WTC11 (cell line): ENCODE measurements around the gene SMAD6. TPM values are rescaled to one million over a fixed set of nuclear protein-coding genes. Genes with fewer than 3 reads are reported as not detected.

Experiments
- ATAC-seq: fragments of 200-7000 bp; cut with Tn5 transposase; 2 replicates; pipeline ENCODE4 v1.10.0; 2021; ENCODE audit warnings: mild to moderate bottlenecking, moderate library complexity
- CTCF ChIA-PET: fragments of 300-600 bp; sonication (Branson Sonifier 250); formaldehyde crosslinking; loops from one replicate; lab custom pipeline; 2021; ENCODE audit warnings: antibody characterized with exemption; lab: Charles Lee
- POLR2A ChIA-PET: fragments of 350-600 bp; sonication (Branson Sonifier 250); formaldehyde crosslinking; loops from one replicate; lab custom pipeline; 2021; ENCODE audit warnings: antibody characterized with exemption; lab: Charles Lee
- DNase-seq: peaks from one replicate; pipeline ENCODE4 v3.0.0; 2021; ENCODE audit warnings: low spot score
- H3K27ac Mint-ChIP-seq: 2 replicates; pipeline ENCODE4 v1.8.0; 2021; ENCODE audit warnings: mixed read lengths
- H3K27me3 Mint-ChIP-seq: 2 replicates; pipeline ENCODE4 v1.8.0; 2021; ENCODE audit warnings: low read depth, mild to moderate bottlenecking, moderate library complexity, mixed read lengths
- H3K36me3 Mint-ChIP-seq: 2 replicates; pipeline ENCODE4 v1.8.0; 2021; ENCODE audit warnings: mixed read lengths
- H3K4me1 Mint-ChIP-seq: 2 replicates; pipeline ENCODE4 v1.8.0; 2022; ENCODE audit warnings: mixed read lengths
- H3K4me3 Mint-ChIP-seq: 2 replicates; pipeline ENCODE4 v1.8.0; 2021; ENCODE audit warnings: mild to moderate bottlenecking, moderate library complexity, mixed read lengths
- H3K9me3 Mint-ChIP-seq: 2 replicates; pipeline ENCODE4 v1.8.0; 2021; ENCODE audit warnings: mixed read lengths
- AFF4 ChIP-seq: sonication (generic); formaldehyde crosslinking; IDR thresholded peaks from 2 replicates; pipeline ENCODE4 v1.8.1; 2023; ENCODE audit warnings: mild to moderate bottlenecking, missing genetic modification reagents, borderline replicate concordance
- E2F1 ChIP-seq: sonication (generic); formaldehyde crosslinking; IDR thresholded peaks from 2 replicates; pipeline ENCODE4 v1.8.0; 2022; ENCODE audit warnings: mild to moderate bottlenecking, missing genetic modification reagents
- ELF4 ChIP-seq: sonication (generic); formaldehyde crosslinking; IDR thresholded peaks from 2 replicates; pipeline ENCODE4 v1.8.1; 2022; ENCODE audit warnings: low read depth, mild to moderate bottlenecking, moderate library complexity, missing genetic modification reagents
- EMX1 ChIP-seq: fragments of 250-450 bp; sonication (Bioruptor Pico); IDR thresholded peaks from 2 replicates; pipeline ENCODE4 v1.8.0; 2021; ENCODE audit warnings: mild to moderate bottlenecking
- ESRRA ChIP-seq: sonication (generic); formaldehyde crosslinking; IDR thresholded peaks from 2 replicates; pipeline ENCODE4 v1.8.1; 2022; ENCODE audit warnings: mild to moderate bottlenecking, missing genetic modification reagents, borderline replicate concordance
- IRF1 ChIP-seq: sonication (generic); formaldehyde crosslinking; IDR thresholded peaks from 2 replicates; pipeline ENCODE4 v1.8.0; 2023; ENCODE audit warnings: missing genetic modification reagents
- MAX ChIP-seq: sonication (generic); formaldehyde crosslinking; IDR thresholded peaks from 2 replicates; pipeline ENCODE4 v1.8.0; 2022; ENCODE audit warnings: mild to moderate bottlenecking, missing genetic modification reagents
- NFYB ChIP-seq: sonication (generic); formaldehyde crosslinking; conservative IDR thresholded peaks from 2 replicates; pipeline ENCODE4 v1.8.0; 2022; ENCODE audit warnings: low read depth, missing genetic modification reagents
- NR1H2 ChIP-seq: sonication (generic); formaldehyde crosslinking; IDR thresholded peaks from 2 replicates; pipeline ENCODE4 v1.9.0; 2021; ENCODE audit warnings: mild to moderate bottlenecking, moderate library complexity, missing genetic modification reagents
- PREB ChIP-seq: sonication (generic); formaldehyde crosslinking; IDR thresholded peaks from 2 replicates; pipeline ENCODE4 v1.8.1; 2022; ENCODE audit warnings: mild to moderate bottlenecking, missing genetic modification reagents, moderate library complexity, borderline replicate concordance
- PRRX2 ChIP-seq: fragments of 250-450 bp; sonication (Bioruptor Pico); IDR thresholded peaks from 2 replicates; pipeline ENCODE4 v1.8.0; 2021; ENCODE audit warnings: mild to moderate bottlenecking
- TCF7 ChIP-seq: sonication (generic); formaldehyde crosslinking; IDR thresholded peaks from 2 replicates; pipeline ENCODE4 v1.8.0; 2022; ENCODE audit warnings: mild to moderate bottlenecking, low read depth, missing genetic modification reagents, moderate library complexity
- TP53 ChIP-seq: sonication (generic); formaldehyde crosslinking; IDR thresholded peaks from 2 replicates; pipeline ENCODE4 v1.8.1; 2023; ENCODE audit warnings: mild to moderate bottlenecking, missing genetic modification reagents
- ZBTB21 ChIP-seq: sonication (generic); formaldehyde crosslinking; IDR thresholded peaks from 2 replicates; pipeline ENCODE4 v1.8.1; 2023; ENCODE audit warnings: mild to moderate bottlenecking, missing genetic modification reagents, borderline replicate concordance
- ZNF121 ChIP-seq: sonication (generic); formaldehyde crosslinking; IDR thresholded peaks from 2 replicates; pipeline ENCODE4 v1.8.0; 2023; ENCODE audit warnings: missing genetic modification reagents
- ZNF425 ChIP-seq: fragments of 250-450 bp; sonication (Bioruptor Pico); conservative IDR thresholded peaks from 2 replicates; pipeline ENCODE4 v1.9.0; 2021; ENCODE audit warnings: mild to moderate bottlenecking
- ZNF532 ChIP-seq: fragments of 250-450 bp; sonication (Bioruptor Pico); IDR thresholded peaks from 2 replicates; pipeline ENCODE4 v1.9.0; 2021; ENCODE audit warnings: mild to moderate bottlenecking, borderline replicate concordance
- ZSCAN18 ChIP-seq: fragments of 250-450 bp; sonication (Bioruptor Pico); IDR thresholded peaks from 2 replicates; pipeline ENCODE4 v2.1.2; 2022; ENCODE audit warnings: mild to moderate bottlenecking, moderate library complexity
- total RNA-seq: library from RNA; stranded (reverse); gene quantifications from 3 replicates; pipeline ENCODE4 v1.2.3, GENCODE V29; 2021

The SMAD6 gene
- total RNA-seq, 1 experiment from 2014 or later, result 13.9 TPM

- TF ChIP-seq AFF4, result no peak
- TF ChIP-seq PREB (CRISPR knock-in tag), result no peak
- TF ChIP-seq ZSCAN18 (CRISPR knock-in tag), result no peak
- no peak for TF ChIP-seq IRF1 (CRISPR knock-in tag)
- no peak for TF ChIP-seq TP53
- no peak for TF ChIP-seq NR1H2 (CRISPR knock-in tag)
- TF ChIP-seq E2F1, result no peak
- TF ChIP-seq ZNF121 (CRISPR knock-in tag), result no peak
- no peak for TF ChIP-seq ZBTB21 (CRISPR knock-in tag)
- TF ChIP-seq TCF7 (CRISPR knock-in tag), result no peak
- no peak for TF ChIP-seq ELF4 (CRISPR knock-in tag)
- no peak for TF ChIP-seq ZNF532 (CRISPR knock-in tag)
- no peak for TF ChIP-seq PRRX2 (CRISPR knock-in tag)
- no peak for TF ChIP-seq ESRRA
- TF ChIP-seq MAX (CRISPR knock-in tag), result no peak
- TF ChIP-seq ZNF425 (CRISPR knock-in tag), result no peak
- no peak for TF ChIP-seq NFYB
- TF ChIP-seq EMX1 (CRISPR knock-in tag), result no peak
- TF ChIP-seq, all 79 proteins: peak for 0
- CTCF ChIA-PET, result interaction anchor here (0.6 to 1.7 kb wide), 10 partner anchors 8 to 1845 kb away, joined by 3 to 10 read pairs (median 3); no protein-coding TSS in a partner anchor
- POLR2A ChIA-PET, result interaction anchor here (0.6 kb wide), 1 partner anchor 129 kb away, joined by 4 read pairs; no protein-coding TSS in a partner anchor
- Mint-ChIP-seq H3K36me3 (peaks cover 13% of the 10 kb centered on the region), H3K4me1 (peaks cover 24% of the 10 kb centered on the region), H3K27me3 (no peaks in the 10 kb centered on the region), H3K27ac (no peak overlapping the region), H3K4me3 (no peak overlapping the region), H3K9me3 (no peaks in the 10 kb centered on the region)
- ATAC-seq (no peak), DNase-seq (no peak)
These were observed 12.5 kb downstream of the SMAD6 start for GRCh38 chr15:66714543-66714981.
